ENCODE results near the gene IL22RA1.

Gene IL22RA1

DNA sequence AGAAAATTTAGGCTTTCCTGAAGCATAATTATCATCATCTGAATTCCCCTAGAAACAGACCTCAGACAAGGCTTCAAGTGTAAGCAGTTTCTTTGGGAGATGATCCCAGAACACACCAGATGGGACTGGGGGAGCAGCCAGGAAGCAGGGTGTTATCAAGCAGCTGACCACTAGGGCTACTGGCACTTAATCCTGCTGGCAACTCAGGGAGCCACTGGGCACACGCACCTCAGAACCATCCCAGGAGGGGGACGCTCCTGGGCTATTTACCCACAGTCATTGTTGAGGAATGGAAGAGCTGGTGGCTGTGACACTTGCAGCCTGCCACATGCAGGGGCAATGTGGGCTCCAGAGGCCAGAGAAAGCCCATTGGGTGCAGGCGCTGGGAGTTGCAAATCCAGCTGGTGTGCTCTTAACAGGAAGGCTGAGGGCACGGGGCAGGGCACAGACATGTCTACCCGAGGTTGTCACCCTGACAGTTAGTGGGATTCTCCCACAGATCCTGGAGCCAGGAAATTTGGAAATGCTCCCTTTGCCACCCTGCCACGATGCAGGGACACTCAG is 15.1 kb upstream of the IL22RA1 start:
- Histone ChIP-seq H3K27me3 (peaks cover 0 to 32% of the 10 kb centered on the region in 2 donors), H3K36me3 (peaks cover 0 to 20% (median 0%) of the 10 kb centered on the region in 3 donors), H3K27ac (no peak overlapping the region), H3K9me3 (no peaks in the 10 kb centered on the region), H3K4me3 (no peak overlapping the region), H3K4me1 (no peaks in the 10 kb centered on the region)
- TF ChIP-seq, protein P1, sequence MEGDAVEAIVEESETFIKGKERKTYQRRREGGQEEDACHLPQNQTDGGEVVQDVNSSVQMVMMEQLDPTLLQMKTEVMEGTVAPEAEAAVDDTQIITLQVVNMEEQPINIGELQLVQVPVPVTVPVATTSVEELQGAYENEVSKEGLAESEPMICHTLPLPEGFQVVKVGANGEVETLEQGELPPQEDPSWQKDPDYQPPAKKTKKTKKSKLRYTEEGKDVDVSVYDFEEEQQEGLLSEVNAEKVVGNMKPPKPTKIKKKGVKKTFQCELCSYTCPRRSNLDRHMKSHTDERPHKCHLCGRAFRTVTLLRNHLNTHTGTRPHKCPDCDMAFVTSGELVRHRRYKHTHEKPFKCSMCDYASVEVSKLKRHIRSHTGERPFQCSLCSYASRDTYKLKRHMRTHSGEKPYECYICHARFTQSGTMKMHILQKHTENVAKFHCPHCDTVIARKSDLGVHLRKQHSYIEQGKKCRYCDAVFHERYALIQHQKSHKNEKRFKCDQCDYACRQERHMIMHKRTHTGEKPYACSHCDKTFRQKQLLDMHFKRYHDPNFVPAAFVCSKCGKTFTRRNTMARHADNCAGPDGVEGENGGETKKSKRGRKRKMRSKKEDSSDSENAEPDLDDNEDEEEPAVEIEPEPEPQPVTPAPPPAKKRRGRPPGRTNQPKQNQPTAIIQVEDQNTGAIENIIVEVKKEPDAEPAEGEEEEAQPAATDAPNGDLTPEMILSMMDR (IDR thresholded peaks at IDR 0.05), result no peak
- DNase-seq, result no peak
- intact Hi-C loops (cut with DNase I; ENCODE audit: low total_unique reads), result no loop called here

DNA sequence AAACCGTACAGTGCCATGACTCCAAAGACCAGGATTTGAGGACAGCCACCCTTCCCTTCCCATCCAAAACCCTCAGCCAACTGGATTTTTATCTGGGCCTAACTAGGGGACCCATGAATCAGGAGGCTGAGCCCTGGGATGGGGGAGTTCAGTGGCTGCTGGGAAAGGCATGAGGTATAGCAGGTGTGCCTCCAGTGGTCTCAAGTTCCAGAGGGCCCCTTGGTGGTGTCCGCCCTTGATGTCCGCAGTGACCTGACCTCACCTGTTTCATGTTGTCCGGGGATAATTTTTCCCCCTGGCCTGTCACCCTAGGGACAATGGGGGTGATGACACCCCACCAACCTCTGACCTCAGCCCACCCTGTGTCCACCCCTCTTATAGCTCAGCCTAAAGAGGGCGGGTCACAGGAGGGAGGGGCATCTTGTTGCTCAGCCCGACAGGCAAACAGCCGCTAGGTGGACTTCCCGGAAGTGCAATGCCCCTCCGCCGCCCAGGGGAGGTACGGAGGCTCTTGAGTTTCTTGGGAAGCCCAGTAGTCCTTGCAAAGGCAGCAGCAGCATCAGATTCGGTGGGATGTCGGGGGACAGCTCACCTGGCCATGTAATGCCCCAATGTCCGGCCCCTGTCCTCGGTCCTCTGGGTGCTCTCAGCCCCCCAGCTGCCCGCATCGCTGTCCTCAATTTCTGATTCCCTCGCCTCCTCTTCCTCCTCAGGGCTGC is 13.8 kb upstream of the IL22RA1 start:
- no peak for DNase-seq

DNA sequence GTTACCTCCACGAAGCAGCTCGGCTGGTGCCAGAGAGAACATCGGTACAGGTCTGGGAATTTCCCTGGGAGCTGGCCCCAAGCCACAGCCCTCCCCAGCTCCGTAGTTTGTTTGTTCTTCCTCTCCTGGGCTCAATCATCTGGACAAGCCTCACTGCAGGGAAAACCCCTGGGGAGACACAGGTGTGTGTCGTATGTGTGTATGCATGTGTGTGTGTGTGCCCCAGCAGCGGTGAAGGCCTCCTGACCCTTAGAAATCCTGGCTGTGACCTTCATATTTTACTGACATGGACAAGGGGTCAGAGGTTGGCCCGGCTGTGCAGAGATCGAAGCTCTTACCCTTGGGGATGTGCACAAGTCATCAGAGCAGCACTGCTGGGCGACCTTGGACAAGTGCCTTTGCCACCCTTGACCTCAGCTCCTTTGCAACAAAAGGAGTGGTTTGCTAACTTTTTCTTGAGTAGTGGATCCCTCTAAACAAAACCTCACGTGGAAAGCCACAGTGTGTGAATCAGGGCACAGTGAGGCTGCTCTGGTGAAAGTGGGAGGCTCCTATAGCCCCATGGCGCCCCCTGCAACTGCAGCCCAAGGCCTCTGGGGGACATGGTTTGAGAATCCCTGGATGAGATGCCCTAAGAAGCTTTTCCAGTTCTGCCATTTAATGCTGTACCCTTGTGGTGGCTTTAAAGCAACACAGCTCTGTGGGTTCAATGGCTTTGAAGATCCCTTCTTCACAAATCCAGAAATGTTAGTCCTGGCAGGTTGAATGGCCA is 12.3 kb upstream of the IL22RA1 start:
- Histone ChIP-seq H3K27me3 (peaks cover 0 to 56% of the 10 kb centered on the region in 2 donors), H3K36me3 (peaks cover 0 to 20% (median 0%) of the 10 kb centered on the region in 3 donors), H3K27ac (no peak overlapping the region), H3K4me3 (no peak overlapping the region), H3K9me3 (no peaks in the 10 kb centered on the region), H3K4me1 (peaks cover 0 to 7% (median 0%) of the 10 kb centered on the region in 4 donors)
- TF ChIP-seq, protein P1 (IDR thresholded peaks at IDR 0.05), result no peak
- DNase-seq, result no peak
- intact Hi-C loops (cut with DNase I; ENCODE audit: low total_unique reads), result no loop called here

More for the DNA sequence above, 13.8 kb upstream of the IL22RA1 start:
- TF ChIP-seq, protein P1 (IDR thresholded peaks at IDR 0.05), result no peak
- intact Hi-C loops (cut with DNase I; ENCODE audit: low total_unique reads), result no loop called here
- H3K4me1 ChIP-seq, result no peaks in the 10 kb centered on the region
- H3K27ac ChIP-seq, result no peak overlapping the region
- peaks cover 0 to 20% (median 0%) of the 10 kb centered on the region in 3 donors for H3K36me3 ChIP-seq
- no peaks in the 10 kb centered on the region for H3K9me3 ChIP-seq
- no peak overlapping the region for H3K4me3 ChIP-seq
- H3K27me3 ChIP-seq, result peaks cover 0 to 41% of the 10 kb centered on the region in 2 donors

DNA sequence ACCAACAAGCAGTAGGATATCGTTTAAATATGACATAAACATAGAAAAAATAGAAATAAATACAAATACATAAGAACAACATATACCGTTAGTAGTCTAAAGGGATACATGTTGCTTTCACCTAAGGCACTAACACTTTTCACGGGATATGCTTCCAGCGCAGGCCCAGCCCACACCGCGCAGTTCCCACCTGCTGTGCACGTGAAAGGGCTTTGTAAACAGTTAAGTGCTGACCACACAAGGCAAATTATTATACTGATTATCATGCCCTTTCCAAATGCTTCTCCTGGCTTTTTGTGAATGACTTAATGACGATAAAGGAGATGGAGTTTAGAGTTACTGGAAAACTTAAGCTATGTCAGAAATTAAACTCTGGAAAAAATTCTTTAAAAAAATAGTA is 11.3 kb upstream of the IL22RA1 start:
- H3K36me3 ChIP-seq, result peaks cover 0 to 20% (median 0%) of the 10 kb centered on the region in 3 donors
- H3K4me1 ChIP-seq, result peaks cover 0 to 11% (median 0%) of the 10 kb centered on the region in 4 donors
- TF ChIP-seq, protein P1 (IDR thresholded peaks at IDR 0.05), result no peak
- no peaks in the 10 kb centered on the region for H3K9me3 ChIP-seq
- H3K27me3 ChIP-seq, result peaks cover 0 to 66% of the 10 kb centered on the region in 2 donors
- no peak overlapping the region for H3K27ac ChIP-seq
- H3K4me3 ChIP-seq, result no peak overlapping the region
- no peak for DNase-seq
- intact Hi-C loops (cut with DNase I; ENCODE audit: low total_unique reads), result no loop called here

DNA sequence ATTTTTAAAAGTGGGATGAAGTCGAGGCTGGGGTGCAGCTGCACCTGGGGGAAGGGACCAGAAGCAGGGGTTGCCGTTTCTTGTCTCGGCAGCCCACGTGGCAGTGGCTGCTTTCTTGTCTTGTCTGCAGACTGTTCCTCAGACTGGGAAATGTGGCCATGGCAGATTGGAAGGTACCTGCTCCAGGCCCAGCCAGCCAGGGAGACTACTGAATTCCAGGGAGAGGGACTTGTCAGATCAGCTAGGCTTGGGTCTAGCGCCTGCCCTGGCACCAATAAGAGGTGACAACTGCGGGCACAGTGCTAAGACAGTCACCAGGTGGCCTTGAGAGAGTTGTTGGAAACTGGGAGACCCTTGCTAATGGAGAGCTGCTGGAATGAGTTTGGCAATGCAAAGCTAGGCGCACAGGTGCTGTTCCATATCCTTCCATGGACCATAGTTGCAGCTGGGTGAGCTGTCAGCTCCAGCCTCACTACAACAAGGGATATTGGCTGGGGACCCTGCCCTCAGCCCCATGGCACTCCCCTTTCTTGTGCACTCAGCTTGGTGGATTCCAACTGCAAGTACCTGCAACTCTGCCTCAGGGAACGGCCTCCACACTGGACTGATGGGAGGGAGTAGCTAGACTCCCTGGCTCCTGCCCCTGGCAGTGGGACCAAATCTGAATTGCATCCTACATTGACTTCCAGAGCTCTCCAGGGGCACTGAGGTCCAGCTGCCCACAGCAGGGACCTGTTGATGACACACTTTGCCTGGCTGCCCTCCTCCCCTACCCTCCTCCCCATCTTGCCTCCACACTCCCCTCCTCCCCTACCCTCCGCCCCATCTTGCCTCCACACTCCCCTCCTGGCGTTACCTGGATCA is 9.9 kb upstream of the IL22RA1 start:
- Histone ChIP-seq H3K4me3 (no peak overlapping the region), H3K27ac (no peak overlapping the region), H3K36me3 (peaks cover 0 to 16% (median 0%) of the 10 kb centered on the region in 3 donors), H3K27me3 (peaks cover 0 to 76% of the 10 kb centered on the region in 2 donors), H3K9me3 (no peaks in the 10 kb centered on the region), H3K4me1 (peaks cover 0 to 11% (median 0%) of the 10 kb centered on the region in 4 donors)
- intact Hi-C loops (cut with DNase I; ENCODE audit: low total_unique reads), result no loop called here
- TF ChIP-seq, protein P1 (IDR thresholded peaks at IDR 0.05), result no peak
- DNase-seq, result no peak

Measured in tibial artery (tissue), 4 donors.